HEK293T (cell line): ENCODE measurements around the gene SLMAP.

Source experiments
- BHLHE40 ChIP-seq: fragments of 450-650 bp; IDR thresholded peaks from 2 replicates; pipeline ENCODE4 v1.6.1; 2016; ENCODE audit warnings: mild to moderate bottlenecking, moderate library complexity, borderline replicate concordance
- FOXK2 ChIP-seq: fragments of 450-650 bp; IDR thresholded peaks from 2 replicates; pipeline ENCODE4 v1.6.1; 2016; ENCODE audit warnings: mild to moderate bottlenecking
- FOXM1 ChIP-seq: fragments of 450-650 bp; IDR thresholded peaks from 2 replicates; pipeline ENCODE4 v1.6.1; 2017; ENCODE audit warnings: mild to moderate bottlenecking, borderline replicate concordance
- LEF1 ChIP-seq: fragments of 450-650 bp; IDR thresholded peaks from 2 replicates; pipeline ENCODE4 v1.6.1; 2017; ENCODE audit warnings: mild to moderate bottlenecking, borderline replicate concordance
- SP1 ChIP-seq: fragments of 450-650 bp; IDR thresholded peaks from 2 replicates; pipeline ENCODE4 v1.6.1; 2017
- SUZ12 ChIP-seq: fragments of 450-650 bp; IDR thresholded peaks from 2 replicates; pipeline ENCODE4 v1.6.1; 2016; ENCODE audit warnings: mild to moderate bottlenecking
- TARDBP ChIP-seq: fragments of 450-650 bp; IDR thresholded peaks from 2 replicates; pipeline ENCODE4 v1.6.1; 2016
- ZNF384 ChIP-seq: fragments of 450-650 bp; IDR thresholded peaks from 2 replicates; pipeline ENCODE4 v1.6.1; 2016

- no peak for TF ChIP-seq BHLHE40
- TF ChIP-seq FOXM1, result no peak
- no peak for TF ChIP-seq SP1
- TF ChIP-seq TARDBP, result no peak
- no peak for TF ChIP-seq SUZ12
- no peak for TF ChIP-seq ZNF384
- TF ChIP-seq FOXK2, result no peak
- no peak for TF ChIP-seq LEF1
These were observed 40.4 kb upstream of the SLMAP start for GRCh38 chr3:57715686-57716085.
